ENCODE results near the gene SLC25A20.
A peak's percentile ranks its signal among the peaks of the same experiment; 100 is the strongest.
"Not testable (repeated sequence)": the region's sequence is repeated elsewhere in the genome, so short reads cannot be mapped to it uniquely, and the experiment has no call there.

The SLC25A20 gene

GRCh38 chr3:48898383-48899234 is at the start of gene SLC25A20:
Gene SLC25A20, minus strand, starts transcription at chr3:48898882. Its CDS starts 88 bp downstream, at chr3:48898794.
- DNase-seq = peak; percentile 58

- DNase-seq = no peak
These were observed 47.3 kb upstream of the SLC25A20 start for GRCh38 chr3:48945891-48946549.

GRCh38 chr3:48945432-48945831 is 46.8 kb upstream of the SLC25A20 start:
- DNase-seq = no peak

DNA sequence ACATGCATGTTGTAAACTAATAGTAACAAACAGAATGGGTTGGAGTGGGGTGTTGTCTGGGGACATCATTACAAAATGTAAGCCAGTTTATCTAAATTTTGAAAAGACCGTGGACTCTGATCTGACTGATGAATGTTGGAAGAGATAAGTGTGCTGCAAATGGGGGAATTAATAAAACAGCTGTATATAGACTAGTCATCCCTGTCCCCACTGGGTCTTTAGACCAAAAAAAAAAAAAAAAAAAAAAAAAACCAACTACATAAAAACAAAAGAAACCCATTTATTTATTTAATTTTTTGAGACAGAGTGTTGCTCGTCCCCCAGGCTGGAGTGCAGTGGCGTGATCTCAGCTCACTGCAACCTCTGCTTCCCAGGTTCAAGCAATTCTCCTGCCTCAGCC is 40.0 kb upstream of the SLC25A20 start:
- DNase-seq = no peak

DNA sequence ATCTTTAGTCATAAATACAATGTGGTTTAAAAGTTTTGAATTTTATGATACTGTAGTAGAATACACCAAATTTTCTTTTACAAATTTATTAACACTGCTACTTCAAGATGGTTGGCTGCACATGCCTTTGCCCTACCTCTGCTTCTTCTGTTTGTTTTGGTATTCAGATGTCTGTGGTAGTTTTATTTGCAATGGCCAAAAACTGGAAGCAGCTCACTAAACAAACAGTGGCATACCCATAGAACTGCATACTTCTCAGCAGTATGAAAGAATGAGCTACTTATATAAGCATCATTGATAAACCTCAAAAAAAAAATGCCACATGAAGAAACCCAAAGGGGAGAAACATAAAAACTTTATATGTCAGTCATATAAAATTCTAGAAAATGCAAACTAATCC is 39.5 kb upstream of the SLC25A20 start:
- no peak for DNase-seq

DNA sequence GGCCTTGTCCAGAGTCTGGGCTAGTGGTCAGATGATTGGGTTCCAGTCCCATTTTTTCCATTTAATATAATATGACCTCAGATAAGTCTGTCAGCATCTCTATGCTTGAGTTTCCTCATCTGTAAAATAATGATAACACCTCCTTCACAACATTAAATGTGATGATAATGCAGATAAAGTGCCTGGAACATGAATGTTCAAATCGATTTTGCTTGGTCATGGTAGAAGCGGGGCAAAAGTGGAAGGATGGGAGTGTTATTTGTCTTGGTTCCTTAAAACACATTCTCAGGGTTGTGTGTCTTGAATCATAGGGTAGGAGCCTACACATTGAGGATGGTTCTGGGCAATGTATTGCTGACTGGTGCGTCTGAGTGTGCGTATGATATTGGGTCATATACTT is 36.8 kb upstream of the SLC25A20 start:
- no peak for DNase-seq

DNA sequence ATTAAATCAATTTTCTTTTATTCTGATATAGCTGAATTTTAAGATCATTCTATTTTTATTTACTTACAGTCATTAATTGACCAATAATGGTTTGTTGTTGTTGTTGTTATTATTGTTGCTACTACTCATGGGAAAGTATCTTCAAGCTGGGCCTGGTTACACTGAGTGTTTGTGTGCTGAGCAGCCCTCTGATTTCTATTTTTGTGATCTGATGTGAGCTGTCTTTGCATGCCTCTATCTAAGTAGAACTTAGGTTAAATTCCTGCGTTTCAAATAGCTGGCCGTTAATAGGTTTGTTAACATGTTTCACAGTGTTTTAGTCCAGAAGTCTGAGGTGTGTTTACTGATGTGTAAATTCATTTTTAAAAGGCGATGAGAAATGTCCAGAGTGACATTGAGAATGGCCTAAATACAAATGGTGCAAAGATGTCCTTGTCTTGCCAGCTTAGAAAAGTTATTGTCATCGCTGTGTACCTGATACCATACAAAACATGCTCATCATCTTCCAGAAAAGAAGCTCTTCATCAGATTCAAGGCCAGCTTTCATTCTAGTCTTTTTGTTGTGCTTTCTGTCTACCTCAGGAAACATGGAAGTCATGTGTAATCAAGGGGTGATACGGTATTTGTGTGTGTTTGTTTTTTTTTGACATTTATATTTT is 35.8 kb upstream of the SLC25A20 start:
- DNase-seq = no peak

- no peak for DNase-seq
These were observed 33.4 kb upstream of the SLC25A20 start for GRCh38 chr3:48931944-48932580.

- DNase-seq = no peak
These were observed 31.9 kb upstream of the SLC25A20 start for GRCh38 chr3:48930590-48930989.

DNA sequence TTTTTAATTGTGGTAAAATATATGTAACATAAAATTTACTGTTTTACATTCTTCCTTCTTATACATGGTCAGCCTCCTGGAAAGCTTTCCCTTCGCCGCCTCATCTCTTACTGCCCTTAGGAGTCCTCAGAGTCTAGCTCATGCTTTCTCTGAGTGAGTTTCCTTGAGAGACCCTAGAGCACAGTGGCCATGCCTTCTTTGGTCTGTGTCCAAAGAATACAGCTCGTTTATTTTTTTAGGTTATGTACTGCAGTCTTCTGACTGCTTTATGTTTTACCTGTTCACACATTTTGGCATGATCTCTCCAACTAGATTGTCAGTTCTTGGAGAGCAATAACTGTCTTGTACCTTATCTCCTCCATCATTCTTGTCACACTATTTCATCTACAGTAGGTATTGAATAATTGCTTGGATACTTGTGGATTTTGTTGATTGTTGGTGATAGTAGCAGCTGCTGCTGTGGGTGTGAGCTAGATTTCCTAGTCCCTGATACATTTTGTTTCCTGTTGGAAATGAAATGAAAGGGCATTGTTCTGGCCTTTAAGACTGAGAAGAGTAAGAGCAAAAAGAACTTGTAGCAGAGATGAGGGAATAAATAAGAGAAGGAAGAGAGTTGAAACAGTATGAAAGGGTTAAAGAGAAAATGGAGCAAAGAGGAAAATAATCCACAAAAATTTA is 30.8 kb upstream of the SLC25A20 start:
- no peak for DNase-seq

GRCh38 chr3:48928679-48929078 is 30.0 kb upstream of the SLC25A20 start:
- DNase-seq = no peak

DNA sequence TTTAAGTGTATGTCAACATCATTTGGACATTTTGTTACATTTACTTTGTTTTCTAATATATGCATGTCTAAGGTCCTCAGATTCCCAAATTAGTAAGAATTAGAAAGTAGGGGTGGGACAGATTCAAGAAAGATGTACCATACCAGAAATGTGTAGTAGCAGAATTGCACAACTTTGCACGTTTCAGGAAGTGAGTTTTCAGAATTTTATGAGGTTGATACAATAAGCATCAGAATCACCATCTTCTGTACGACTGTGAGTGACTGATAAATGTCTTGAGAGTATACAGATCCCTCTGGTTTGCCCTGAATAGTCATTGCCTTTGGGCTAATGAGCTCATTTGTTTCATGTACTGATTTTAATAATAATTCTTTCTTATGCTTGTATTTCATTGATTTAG is 29.2 kb upstream of the SLC25A20 start:
- no peak for DNase-seq

GRCh38 chr3:48926425-48927392 is 28.0 kb upstream of the SLC25A20 start:
- DNase-seq = no peak

DNA sequence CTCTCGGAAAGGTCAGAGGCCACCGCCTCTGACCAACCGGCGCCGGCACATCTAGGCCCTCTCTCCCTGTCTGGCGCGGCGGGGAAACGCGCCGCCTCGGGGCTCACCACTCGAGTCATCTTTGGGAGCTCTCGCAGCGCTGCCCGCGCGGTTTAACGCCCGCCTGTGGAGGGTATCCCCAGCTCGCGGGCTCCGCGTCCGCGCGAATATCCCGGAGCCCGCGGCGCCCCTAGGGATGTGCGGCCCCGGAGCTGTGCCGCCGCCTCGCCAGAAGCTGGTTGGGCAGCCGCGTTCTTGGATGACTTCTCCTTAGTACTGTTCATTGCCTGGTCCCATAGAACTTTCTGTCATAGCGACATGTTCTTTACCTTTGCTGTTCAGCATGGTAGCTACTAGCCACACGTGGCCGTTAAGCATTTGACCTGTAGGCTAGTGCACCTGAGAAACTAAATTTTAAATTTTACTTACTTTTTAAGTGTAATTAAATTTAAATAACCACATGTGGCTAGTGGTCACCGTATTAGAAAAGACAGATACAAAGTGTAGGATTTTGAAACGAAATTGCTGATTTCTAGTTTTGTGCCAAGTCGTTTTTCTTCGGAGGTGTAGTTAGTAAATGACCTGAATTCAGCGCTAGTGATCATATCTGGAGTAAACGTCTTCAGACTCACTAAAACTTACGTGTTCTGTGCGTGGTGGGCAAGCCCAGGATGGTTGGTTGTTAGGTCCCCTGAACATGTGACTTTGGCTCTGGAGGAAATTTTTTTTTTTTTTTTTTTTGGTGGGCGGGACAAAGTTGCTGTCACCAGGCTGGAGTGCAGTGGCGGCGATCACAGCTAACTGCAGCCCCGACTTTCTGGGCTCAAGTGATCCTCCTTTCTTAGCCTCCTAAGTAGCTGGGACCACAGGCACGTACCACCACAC is 20.8 kb upstream of the SLC25A20 start:
- no peak for DNase-seq

- DNase-seq = peak; percentile 65
These were observed 19.9 kb upstream of the SLC25A20 start, which contains the start of gene ARIH2 for GRCh38 chr3:48918388-48919214. Gene ARIH2, plus strand, starts transcription at chr3:48918842. Its CDS starts 8,717 bp downstream, at chr3:48927559.

DNA sequence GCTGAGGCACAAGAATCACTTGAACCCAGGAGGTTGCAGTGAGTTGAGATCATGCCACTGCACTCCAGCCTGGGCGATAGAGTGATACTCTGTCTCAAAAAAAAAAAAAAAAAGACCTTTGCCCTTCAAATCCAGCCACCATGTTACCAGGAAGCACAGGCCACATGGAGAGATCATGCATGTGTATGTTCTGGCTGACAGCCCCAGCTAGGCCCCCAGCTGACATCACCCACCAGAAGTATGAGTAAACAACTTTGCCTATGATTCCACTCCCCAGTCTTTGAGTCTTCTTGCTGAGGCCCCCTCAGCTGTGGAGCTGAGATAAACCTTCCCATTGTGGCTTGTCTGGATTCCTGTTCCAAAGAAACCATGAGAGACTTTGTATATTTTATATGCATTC is 16.6 kb upstream of the SLC25A20 start:
- DNase-seq = no peak

- DNase-seq = not testable (repeated sequence)
These were observed 8.3 kb upstream of the SLC25A20 start for GRCh38 chr3:48907026-48907425.

DNA sequence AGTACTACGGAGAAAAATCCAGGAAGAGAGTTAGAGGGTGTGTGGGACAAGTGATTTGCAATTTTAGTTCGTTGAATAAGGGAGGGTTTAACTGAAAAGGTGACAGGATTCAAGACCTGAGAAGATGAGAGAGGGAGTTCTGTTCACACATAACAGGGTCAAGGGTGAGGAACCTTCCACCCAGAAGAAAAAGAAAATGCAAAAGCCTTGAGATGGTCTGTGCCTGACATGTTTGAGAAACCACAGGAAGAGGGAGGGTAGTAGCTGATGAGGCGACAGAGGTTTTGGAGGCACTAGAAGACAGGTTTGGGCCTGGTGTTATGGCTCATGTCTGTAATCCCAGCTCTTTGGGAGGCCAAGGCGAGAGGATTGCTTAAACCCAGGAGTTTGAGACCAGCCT is 591 bp upstream of the SLC25A20 start:
- DNase-seq = no peak

All from NCI-H510A treated with DMSO at 0.1 percent for 48 hours (cell line).